Activated CD4-positive, CD25-positive, alpha-beta regulatory T cell (primary cell): ENCODE measurements around the gene CCNY.

Experiments
- DNase-seq, 4 experiments: peaks; one replicate each; lab custom pipeline; 2025; lab: John Stamatoyannopoulos, UW

Gene CCNY

GRCh38 chr10:35427543-35427942, 91.2 kb downstream of the CCNY start:
- no peak for DNase-seq

DNA sequence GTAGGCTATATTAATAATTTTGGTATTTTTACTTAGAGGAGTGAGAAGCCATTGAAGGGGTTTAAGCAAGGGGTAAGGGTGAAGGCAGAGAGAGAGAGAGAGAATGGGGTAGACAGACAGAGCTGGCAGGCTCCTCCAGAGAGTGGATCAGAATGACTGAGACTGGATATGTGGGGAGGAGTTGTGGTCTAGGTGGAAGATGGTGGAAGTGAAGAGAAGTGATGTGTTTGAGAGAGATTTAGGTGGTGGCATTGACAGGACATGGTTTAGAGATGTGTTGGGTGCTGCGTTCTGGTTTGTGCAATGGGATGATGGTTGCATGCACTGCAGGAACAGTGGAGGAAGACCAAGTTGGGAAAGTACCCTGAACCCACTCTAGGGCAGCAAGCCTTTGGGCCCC, 92.2 kb downstream of the CCNY start:
- DNase-seq = no peak

DNA sequence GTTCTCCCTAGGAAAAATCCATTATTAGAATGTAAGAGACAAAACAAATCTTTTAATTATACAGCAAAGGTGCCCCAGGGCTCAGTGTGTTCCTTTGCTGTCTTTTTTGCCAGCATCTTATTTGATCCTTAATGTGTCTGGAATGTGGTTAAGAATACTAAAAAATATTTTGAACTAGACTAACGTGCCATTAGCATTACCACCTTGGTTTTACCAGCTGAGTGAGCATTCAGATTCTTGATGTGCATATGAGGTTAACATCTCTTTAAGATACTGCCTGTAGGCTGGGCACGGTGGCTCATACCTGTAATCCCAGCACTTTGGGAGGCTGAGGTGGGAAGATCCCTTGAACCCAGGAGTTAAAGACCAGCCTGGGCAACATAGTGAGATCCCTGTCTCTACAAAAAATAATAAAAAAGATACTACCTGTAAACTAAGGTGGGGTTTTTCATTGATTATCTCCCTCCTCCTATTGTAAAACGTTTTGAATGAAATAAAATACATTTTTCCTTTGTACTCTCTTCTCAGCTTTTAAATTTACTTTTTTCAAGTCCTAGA, 96.6 kb downstream of the CCNY start:
- DNase-seq = no peak

DNA sequence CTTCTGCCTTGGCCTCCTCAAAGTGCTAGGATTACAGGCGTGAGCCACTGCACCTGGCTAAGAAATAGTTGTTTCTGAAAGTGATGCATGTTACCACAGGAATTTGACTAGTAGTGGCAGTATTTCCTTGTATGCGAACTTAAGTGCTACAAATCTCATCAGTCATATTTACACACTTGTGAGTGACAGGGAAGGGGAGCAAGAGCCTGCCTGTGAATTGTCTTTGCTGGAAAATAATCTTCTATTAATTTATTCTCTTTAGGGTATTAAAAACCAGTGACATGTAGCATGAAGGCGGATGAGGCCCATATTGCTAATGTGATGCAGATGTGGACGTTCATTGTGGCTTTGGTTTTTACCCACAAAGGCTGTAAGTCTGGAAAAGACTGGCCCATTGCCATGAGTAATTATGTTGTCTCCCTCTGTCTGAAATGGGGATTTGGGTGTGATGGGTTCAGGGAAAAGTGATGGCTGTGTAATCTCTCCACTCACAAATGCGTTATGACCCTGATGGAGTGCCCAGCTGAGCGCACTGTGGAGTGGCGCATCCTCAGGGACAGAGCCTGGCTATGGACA, 97.6 kb downstream of the CCNY start:
- DNase-seq = no peak

DNA sequence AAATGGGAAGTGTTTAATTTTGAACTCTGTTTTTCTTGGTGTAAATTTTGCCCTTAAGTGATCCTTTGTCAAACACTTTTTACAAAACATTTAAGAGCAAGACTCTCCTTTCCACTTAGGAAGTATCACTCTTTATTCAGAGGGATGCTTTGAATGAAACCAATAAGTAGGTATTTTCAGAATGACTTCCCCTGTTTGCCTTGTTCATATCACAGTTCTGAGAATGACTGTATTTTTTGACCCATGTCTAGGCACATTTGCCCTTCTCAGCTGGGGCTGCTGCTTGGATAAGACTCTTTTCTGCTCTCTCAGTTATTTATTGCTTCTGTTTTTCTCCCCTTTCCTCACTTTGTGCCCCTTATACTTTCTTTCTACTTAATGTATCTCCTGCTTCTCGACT, 98.2 kb downstream of the CCNY start:
- no peak for DNase-seq

DNA sequence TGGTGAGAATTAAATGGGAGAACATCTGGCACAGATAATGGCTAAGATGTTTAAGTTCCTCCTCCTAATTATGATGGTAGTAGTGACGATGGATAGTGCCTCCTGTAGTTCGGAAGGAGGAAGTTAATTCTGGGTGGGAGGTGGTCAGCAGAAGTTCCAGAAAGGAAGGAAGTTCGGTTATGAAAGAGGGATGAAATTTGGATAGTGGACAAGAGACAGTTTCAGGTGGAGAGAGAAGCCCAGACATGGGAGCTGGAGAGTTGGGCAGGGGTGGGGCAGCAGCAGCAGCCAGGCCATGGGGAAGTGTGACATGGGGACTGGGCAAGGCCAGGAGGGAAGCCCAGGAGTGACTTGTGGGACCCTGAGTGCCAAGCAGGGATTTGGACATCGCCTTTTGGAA, 99.5 kb downstream of the CCNY start:
- no peak for DNase-seq

DNA sequence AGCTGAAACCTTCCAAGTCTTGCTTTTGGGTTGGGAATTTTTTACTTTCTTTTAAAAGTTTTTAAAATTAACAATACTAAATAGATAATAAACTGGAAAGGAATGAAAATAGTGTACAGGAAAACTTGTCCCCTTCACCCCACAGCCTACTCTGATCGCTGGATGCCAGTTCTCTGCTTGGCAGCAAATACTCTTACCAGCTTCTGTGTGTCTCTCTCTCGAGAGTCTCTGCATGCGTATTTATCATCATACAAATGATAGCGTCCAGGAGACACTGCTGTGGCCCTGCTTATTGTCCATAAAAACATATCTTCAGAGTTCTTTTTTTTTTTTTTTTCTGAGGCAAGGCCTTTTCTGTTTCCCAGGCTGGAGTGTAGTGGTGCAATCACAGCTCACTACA, 101.5 kb downstream of the CCNY start:
- DNase-seq = no peak

DNA sequence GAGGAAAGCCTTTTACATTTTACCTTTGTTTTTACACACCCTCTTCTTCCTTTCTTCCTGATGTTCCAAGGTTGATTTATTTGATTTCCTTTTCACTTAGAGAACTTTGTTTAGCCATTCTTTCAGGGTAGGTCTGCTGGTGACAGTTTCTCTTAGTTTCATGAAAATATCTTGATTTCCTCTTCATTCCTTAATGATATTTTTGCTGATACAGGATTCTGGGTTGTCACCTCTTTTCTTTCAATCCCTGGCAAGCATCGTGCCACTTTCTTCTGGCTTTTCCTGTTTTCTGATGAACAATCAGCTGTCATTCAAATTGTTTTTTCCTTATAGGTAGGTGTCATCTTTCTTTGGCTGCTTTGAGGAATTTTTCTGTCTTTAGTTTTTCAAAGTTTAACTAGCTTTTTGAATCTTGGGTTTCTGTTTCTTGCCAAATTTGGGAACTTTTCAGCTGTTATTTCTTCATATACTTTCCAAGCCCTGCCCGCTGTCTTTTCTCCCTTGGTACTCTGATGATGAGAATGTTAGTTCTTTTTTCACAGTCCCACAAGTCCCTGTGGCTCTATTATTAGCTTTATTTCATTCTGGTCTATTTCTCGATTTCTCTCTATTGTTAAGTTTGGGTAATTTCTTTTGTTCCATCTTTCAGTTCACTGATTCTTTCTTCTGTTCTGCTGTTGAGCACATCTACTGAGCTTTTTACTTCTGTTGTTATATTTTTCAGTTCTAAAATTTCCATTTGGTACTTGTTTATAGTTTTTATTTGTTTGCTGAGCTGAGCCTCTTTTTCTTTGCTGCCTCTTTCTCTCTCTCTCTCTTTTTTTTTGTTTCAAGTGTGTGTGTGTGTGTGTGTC, 102.6 kb downstream of the CCNY start:
- DNase-seq = no peak

DNA sequence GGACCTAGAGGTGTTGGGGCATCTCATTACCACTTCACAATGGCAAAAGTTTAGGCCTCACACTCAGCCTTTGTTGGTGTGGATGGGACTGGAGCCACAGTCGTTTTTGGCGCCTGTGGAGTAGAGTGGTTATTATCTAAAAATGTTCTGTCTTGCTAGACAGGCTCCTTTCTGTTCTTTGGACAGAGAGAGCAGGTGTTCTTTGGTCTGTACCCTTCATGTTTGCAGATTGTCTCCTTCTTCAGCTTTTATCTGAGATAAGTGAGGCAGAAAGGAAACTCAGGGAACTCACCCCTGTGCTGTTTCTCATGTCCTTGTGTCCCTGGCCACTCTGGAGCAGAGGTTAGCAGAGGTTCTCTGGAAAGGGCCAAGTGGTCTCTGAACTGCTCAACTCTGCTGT, 103.7 kb downstream of the CCNY start:
- DNase-seq = no peak

- no peak for DNase-seq
Observed at GRCh38 chr10:35442028-35442427, 105.7 kb downstream of the CCNY start.

GRCh38 chr10:35442592-35442991, 106.3 kb downstream of the CCNY start:
- no peak for DNase-seq

DNA sequence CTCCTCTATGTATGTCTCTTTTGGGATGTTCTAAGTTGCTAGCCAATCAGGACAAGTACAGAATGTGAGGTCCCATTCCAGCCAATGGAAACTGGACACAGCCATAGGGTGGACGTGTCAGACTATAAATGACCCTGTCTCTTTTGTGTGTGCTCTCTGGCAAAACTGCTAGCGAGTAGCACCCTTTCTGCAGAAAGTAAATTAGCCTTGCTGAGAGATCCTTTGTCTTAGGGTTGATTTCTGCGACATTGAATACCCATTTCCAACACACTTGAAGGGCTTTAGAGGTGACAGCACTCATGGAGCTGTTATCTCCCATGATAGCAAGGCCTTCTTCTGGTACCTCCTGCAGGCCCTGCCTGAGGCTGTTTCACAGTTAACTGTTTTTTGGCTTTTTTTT, 107.5 kb downstream of the CCNY start:
- no peak for DNase-seq

GRCh38 chr10:35445150-35445884, 109.0 kb downstream of the CCNY start:
- DNase-seq = no peak

GRCh38 chr10:35446439-35446838, 110.1 kb downstream of the CCNY start:
- no peak for DNase-seq

DNA sequence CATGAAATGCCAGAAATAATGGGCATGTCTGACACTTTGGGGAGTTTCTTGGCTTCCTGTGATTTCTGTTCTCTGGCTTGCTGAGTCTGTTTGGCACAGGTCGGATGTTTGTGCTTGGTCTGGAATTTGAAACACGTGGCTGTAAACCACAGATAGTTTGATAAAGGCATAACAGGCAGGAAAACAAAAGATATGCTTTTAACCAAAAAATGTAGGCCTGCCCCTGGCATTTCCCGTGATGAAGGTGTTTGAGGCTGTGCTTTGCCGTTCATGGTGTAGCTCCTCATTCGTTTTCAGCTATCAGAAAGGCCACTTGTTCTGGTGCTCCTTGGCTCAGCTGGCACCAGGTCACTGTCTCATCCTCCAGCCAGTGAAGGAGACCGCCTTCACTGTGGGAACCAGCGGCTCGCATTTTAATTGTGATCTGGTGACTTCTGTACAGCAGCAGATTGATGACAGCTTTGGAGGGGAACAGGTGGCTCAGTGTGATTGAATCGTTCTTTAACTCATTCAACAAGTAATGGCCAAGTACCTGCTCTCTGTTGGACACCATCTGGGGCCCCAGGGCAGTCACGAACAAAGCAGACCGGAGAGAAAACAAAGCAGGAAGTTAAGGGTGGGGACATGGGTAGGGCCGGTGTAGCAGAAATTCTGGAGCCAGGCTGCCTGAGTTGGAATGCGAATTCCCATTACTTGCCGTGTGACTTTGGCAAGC, 111.5 kb downstream of the CCNY start:
- no peak for DNase-seq

DNA sequence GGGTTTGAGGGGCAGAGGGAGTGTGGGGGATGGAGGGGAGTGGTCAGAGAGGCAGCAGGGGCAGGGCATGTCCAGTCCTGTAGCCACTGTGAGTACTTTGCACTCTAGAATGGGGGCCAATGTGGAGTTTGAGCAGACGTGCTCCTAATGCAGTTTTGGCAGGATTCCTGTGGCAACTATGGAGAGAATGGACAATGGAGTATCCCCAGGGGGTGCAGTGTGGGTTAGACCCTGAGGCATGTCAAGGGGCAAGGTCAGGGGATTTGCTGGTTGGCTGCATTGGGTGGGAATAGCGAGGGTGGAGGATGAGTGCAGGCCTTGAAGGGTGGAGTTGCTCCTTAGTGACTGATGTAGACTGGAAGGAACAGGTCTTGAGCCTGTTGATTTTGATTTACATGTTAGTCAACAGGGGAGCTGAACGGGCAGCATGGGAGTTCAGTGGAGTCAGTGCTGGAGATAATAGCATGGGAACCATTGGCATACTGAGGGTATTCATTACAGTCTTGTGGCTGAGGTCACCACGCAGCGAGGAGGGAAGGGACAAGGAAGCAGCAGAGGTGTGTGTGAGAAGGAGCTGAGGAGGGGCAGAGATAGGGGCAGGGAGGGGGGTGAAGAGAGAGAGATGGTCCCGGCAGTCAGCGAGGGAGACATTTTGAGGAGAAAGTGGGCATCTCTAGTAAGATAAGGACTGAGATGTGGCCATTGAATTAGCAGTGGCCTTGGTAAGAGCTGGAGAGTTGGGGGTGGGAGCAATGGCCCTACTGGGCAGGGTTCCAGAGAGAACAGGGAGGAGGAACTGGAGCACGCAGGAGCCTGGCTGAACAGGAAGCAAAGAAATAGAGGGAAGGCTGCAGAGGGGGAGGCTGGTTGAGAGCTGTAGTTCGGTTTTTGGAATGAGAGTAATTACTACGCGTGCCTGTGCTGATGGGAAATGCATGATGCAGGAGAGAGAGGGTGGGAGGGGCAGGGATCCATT, 112.7 kb downstream of the CCNY start:
- DNase-seq = no peak

GRCh38 chr10:35449944-35450343, 113.6 kb downstream of the CCNY start:
- no peak for DNase-seq

DNA sequence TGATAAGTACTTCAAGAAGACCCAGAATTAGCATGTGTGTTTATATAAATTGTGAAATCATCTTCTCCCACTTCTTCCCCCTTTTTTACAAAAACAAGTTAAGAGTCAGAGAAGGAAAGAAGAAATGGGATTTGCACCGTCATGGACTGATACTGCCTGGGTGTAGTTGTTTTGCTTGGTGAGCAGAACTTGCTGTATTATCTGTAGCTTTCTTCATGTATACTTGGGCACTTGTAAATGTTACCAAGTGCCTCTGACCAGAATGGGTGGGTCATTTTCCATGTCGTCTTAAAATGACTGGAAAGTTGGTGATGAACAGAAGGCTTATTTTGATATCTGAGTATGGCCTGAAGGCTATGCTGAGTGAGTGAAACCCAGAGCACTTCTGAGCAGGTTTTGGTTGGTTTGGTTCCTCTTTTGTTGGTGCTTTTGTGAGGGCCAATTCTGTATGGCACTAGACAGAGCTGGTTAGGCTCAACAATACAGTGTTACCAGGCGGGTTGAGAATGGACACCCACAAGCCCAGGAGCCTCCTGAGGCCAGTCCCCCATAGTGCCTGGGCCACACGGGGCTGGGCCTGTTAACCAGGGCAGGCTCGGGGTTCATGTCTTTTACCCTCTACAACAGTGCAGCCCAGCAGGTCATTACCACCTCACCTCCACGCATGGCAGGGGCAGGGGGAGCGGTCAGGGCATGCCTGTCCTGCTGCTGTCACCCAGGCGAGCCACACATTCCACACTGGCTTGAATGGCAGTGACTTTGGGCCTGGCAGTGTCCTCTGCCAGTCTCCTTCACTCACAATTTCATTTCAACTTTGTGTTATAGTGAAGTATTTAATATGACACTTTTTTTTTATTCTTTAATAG, 115.1 kb downstream of the CCNY start:
- no peak for DNase-seq

DNA sequence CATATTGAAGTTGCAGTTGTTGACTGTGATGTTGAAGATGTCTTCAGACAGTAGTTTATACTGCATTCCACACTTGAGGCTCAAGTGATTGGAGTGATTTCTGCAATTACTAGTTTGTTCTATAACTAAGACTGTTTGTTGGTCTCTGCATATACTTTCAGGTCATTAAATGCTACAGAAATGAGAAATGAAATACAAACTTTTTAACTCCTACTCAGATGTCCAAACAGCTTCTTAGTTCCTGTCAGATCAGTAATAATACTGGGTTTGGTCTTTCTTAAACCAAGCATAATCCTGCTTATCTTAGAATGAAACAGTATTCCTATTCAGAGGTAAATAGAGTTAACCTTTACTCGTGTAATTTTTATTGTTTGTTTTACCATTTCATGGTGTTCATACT, 115.9 kb downstream of the CCNY start:
- no peak for DNase-seq

- DNase-seq = no peak
Observed at GRCh38 chr10:35452847-35453246, 116.5 kb downstream of the CCNY start.
